Suprapubic skin (tissue), 3 donors: Measurements from ENCODE around the gene CABLES2.

ENCODE experiments used
- CTCF ChIP-seq, 2 donors: fragments of 200-600 bp in 1 of 2; fragments of 450-650 bp in 1 of 2; sonication (generic) in 1 of 2; IDR thresholded peaks; one replicate each; pipeline ENCODE4 v1.5.1; 2016 to 2019; ENCODE audit warnings: antibody characterized with exemption in 2 of 2, mild to moderate bottlenecking in 1 of 2, moderate library complexity in 1 of 2
- POLR2AphosphoS5 ChIP-seq, 3 donors: sonication (generic); formaldehyde crosslinking; IDR thresholded peaks; one replicate each; pipeline ENCODE4 v1.6.1; 2017; ENCODE audit warnings: antibody characterized with exemption in 3 of 3

GRCh38 chr20:62354811-62355341 lies 52.2 kb downstream of the CABLES2 start:
- TF ChIP-seq CTCF (IDR thresholded peaks at IDR 0.05) (no peak), POLR2AphosphoS5 (IDR thresholded peaks at IDR 0.05) (no peak)
